Breast epithelium (tissue), 3 donors: ENCODE measurements around the gene NEDD4L.

Experiments
- CTCF ChIP-seq, 3 donors: fragments of 450-650 bp; IDR thresholded peaks; one replicate each; pipeline ENCODE4 v1.5.1; 2016 to 2017; ENCODE audit warnings: antibody characterized with exemption in 3 of 3, mild to moderate bottlenecking in 3 of 3, moderate library complexity in 3 of 3
- POLR2A ChIP-seq: fragments of 450-650 bp; IDR thresholded peaks from one replicate; pipeline ENCODE4 v1.6.1; 2016; ENCODE audit warnings: antibody characterized with exemption, mild to moderate bottlenecking, moderate library complexity

GRCh38 chr18:58109256-58109655 lies 65.2 kb downstream of the NEDD4L start:
- TF ChIP-seq POLR2A (no peak), CTCF (IDR thresholded peaks at IDR 0.05) (no peak)
